ENCODE data around the gene GYG2. TPM values are rescaled to one million over a fixed set of nuclear protein-coding genes. Genes with fewer than 3 reads are reported as not detected.

Gene GYG2
- total RNA-seq, 1 donor = 1.1 TPM

- no peak for DNase-seq (ENCODE audit: low read depth)
- TF ChIP-seq, protein P1, sequence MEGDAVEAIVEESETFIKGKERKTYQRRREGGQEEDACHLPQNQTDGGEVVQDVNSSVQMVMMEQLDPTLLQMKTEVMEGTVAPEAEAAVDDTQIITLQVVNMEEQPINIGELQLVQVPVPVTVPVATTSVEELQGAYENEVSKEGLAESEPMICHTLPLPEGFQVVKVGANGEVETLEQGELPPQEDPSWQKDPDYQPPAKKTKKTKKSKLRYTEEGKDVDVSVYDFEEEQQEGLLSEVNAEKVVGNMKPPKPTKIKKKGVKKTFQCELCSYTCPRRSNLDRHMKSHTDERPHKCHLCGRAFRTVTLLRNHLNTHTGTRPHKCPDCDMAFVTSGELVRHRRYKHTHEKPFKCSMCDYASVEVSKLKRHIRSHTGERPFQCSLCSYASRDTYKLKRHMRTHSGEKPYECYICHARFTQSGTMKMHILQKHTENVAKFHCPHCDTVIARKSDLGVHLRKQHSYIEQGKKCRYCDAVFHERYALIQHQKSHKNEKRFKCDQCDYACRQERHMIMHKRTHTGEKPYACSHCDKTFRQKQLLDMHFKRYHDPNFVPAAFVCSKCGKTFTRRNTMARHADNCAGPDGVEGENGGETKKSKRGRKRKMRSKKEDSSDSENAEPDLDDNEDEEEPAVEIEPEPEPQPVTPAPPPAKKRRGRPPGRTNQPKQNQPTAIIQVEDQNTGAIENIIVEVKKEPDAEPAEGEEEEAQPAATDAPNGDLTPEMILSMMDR (IDR thresholded peaks at IDR 0.05; ENCODE audit: insufficient read depth, low read length) = no peak
- no peak overlapping the region for H3K4me3 ChIP-seq (ENCODE audit: low read depth, low read length)
Observed at GRCh38 chrX:2871831-2872230, 43.1 kb downstream of the GYG2 start.

- no peak for DNase-seq (ENCODE audit: low read depth)
- TF ChIP-seq, protein P1 (IDR thresholded peaks at IDR 0.05; ENCODE audit: insufficient read depth, low read length) = no peak
Observed at GRCh38 chrX:2872671-2873277, 44.0 kb downstream of the GYG2 start.

GRCh38 chrX:2874222-2875135 lies 45.7 kb downstream of the GYG2 start:
- no peak overlapping the region for H3K4me3 ChIP-seq (ENCODE audit: low read depth, low read length)
- DNase-seq (ENCODE audit: low read depth) = no peak

More at GRCh38 chrX:2872671-2873277, 44.0 kb downstream of the GYG2 start:
- H3K4me3 ChIP-seq (ENCODE audit: low read depth, low read length) = no peak overlapping the region

DNA sequence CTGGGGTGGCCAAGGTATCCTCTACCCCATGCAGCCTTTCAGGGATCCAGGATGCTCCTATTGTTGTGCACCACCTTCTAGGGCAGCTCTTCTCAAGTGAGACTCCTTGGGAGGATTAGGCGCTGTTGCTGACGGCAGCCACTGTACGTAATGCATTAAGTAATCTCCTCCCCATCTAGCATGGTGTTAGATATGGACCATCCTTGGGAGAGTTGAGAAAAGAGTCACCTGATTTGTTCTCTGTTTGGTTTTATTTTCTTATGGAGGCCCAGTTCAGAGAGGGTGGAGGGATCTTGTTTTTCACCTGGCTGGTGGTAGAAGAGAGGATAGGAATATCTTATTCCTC lies 46.4 kb downstream of the GYG2 start:
- DNase-seq (ENCODE audit: low read depth) = no peak
- H3K4me3 ChIP-seq (ENCODE audit: low read depth, low read length) = no peak overlapping the region
- TF ChIP-seq, protein P1 (IDR thresholded peaks at IDR 0.05; ENCODE audit: insufficient read depth, low read length) = no peak

More at GRCh38 chrX:2874222-2875135, 45.7 kb downstream of the GYG2 start:
- TF ChIP-seq, protein P1 (IDR thresholded peaks at IDR 0.05; ENCODE audit: insufficient read depth, low read length) = no peak

DNA sequence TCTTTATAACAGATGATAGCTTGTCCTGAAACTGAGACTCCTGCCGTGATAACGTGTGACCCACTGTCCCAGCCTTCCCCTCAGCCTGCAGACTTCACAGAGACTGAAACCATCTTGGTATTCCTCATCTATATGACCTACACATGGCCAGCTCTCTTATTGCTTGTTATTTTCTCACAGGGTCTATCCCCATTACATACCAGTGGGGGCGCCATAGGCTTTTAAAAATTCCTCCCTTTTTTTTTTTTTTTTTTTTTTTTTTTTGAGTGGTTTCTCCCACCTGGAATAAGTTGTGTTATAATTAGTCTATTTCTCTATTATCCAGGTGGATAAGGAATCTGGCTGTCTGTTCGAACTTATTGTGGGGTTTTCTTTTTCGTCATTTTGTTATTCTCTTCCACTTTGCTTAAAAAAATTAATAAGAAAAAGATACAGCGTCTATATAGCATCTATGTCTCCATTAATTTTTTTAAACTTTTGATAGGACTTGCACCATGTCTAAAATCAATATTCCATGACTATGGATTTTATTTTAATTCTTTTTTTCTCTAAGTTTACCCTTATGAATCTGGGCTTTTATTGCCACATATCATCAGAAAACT lies 47.2 kb downstream of the GYG2 start:
- no peak overlapping the region for H3K4me3 ChIP-seq (ENCODE audit: low read depth, low read length)
- TF ChIP-seq, protein P1 (IDR thresholded peaks at IDR 0.05; ENCODE audit: insufficient read depth, low read length) = peak; percentile 46
- peak; percentile 20 for DNase-seq (ENCODE audit: low read depth)

GRCh38 chrX:2878563-2878962 lies 49.8 kb downstream of the GYG2 start:
- no peak overlapping the region for H3K4me3 ChIP-seq (ENCODE audit: low read depth, low read length)
- DNase-seq (ENCODE audit: low read depth) = no peak
- TF ChIP-seq, protein P1 (IDR thresholded peaks at IDR 0.05; ENCODE audit: insufficient read depth, low read length) = no peak
